ENCODE results near the gene MEOX1.

Gene MEOX1

GRCh38 chr17:43650471-43650870, 11.3 kb downstream of the MEOX1 start:
- H2BK120ac ChIP-seq (ENCODE audit: low read depth, low read length), result no peak overlapping the region
- H2BK15ac ChIP-seq (ENCODE audit: low read length), result no peak overlapping the region
- H3K23ac ChIP-seq (ENCODE audit: low read depth, low read length, poor library complexity), result no peak overlapping the region
- no peaks in the 10 kb centered on the region for H3K9me3 ChIP-seq (replicated peaks in 1 of 2; ENCODE audit: control insufficient read depth in 2 of 2, insufficient read depth in 1 of 2, low read depth in 1 of 2, low read length in 2 of 2)
- no peak overlapping the region for H2BK5ac ChIP-seq (ENCODE audit: low read length)
- no peak overlapping the region for H3K4ac ChIP-seq (ENCODE audit: low read length)
- no peak for DNase-seq (ENCODE audit: low spot score)
- H3K9ac ChIP-seq (ENCODE audit: low read depth, low read length, poor library complexity), result no peak overlapping the region
- H3K4me1 ChIP-seq (ENCODE audit: control insufficient read depth in 2 of 2, insufficient read depth in 1 of 2, low read depth in 1 of 2, low read length in 2 of 2), result peaks cover 0 to 2% of the 10 kb centered on the region in 2 donors
- no peak overlapping the region for H4K91ac ChIP-seq (ENCODE audit: low read depth, low read length, poor library complexity)
- no peak overlapping the region for H3K27ac ChIP-seq (replicated peaks; ENCODE audit: low read length)
- no peak overlapping the region for H3K14ac ChIP-seq (ENCODE audit: low read length)
- H3K36me3 ChIP-seq (replicated peaks in 1 of 2; ENCODE audit: control insufficient read depth in 2 of 2, insufficient read depth in 2 of 2, low read length in 2 of 2), result no peaks in the 10 kb centered on the region
- H2AFZ ChIP-seq (ENCODE audit: low read length), result no peak overlapping the region
- no peak overlapping the region for H3K18ac ChIP-seq (ENCODE audit: low read length)
- H2AK5ac ChIP-seq (ENCODE audit: low read depth, low read length), result no peak overlapping the region
- peaks cover 0 to 15% (median 11%) of the 10 kb centered on the region in 3 experiments for H3K27me3 ChIP-seq (ENCODE audit: control insufficient read depth in 3 of 3, insufficient read depth in 3 of 3, low read depth in 1 of 3, low read length in 3 of 3)
- H2BK12ac ChIP-seq (ENCODE audit: low read length), result no peak overlapping the region
- H3K79me1 ChIP-seq (ENCODE audit: low read depth, low read length), result no peaks in the 10 kb centered on the region
- no peak overlapping the region for H3K4me2 ChIP-seq (ENCODE audit: insufficient read depth, low read length, poor library complexity, severe bottlenecking)
- no CpG with 5 or more reads among the region's 8 CpGs for WGBS, 2 donors (ENCODE audit: extremely low coverage in 2 of 2, insufficient read length in 2 of 2, insufficient replicate concordance in 1 of 2)
- H3K4me3 ChIP-seq (ENCODE audit: low read length in 2 of 2), result no peak overlapping the region
- no peak overlapping the region for H4K8ac ChIP-seq (ENCODE audit: low read depth, low read length)

- no peak overlapping the region for H2AK5ac ChIP-seq (ENCODE audit: low read depth, low read length)
- no peak overlapping the region for H3K4ac ChIP-seq (ENCODE audit: low read length)
- H3K4me1 ChIP-seq (ENCODE audit: control insufficient read depth in 2 of 2, insufficient read depth in 1 of 2, low read depth in 1 of 2, low read length in 2 of 2), result peaks cover 0 to 2% of the 10 kb centered on the region in 2 donors
- WGBS, 2 donors (ENCODE audit: extremely low coverage in 2 of 2, insufficient read length in 2 of 2, insufficient replicate concordance in 1 of 2), result no CpG with 5 or more reads among the region's 7 CpGs
- H3K18ac ChIP-seq (ENCODE audit: low read length), result no peak overlapping the region
- H3K4me3 ChIP-seq (ENCODE audit: low read length in 2 of 2), result no peak overlapping the region
- no peak overlapping the region for H2BK5ac ChIP-seq (ENCODE audit: low read length)
- H2AFZ ChIP-seq (ENCODE audit: low read length), result no peak overlapping the region
- no peaks in the 10 kb centered on the region for H3K79me1 ChIP-seq (ENCODE audit: low read depth, low read length)
- H2BK120ac ChIP-seq (ENCODE audit: low read depth, low read length), result no peak overlapping the region
- H4K8ac ChIP-seq (ENCODE audit: low read depth, low read length), result no peak overlapping the region
- H3K23ac ChIP-seq (ENCODE audit: low read depth, low read length, poor library complexity), result no peak overlapping the region
- H3K4me2 ChIP-seq (ENCODE audit: insufficient read depth, low read length, poor library complexity, severe bottlenecking), result no peak overlapping the region
- DNase-seq (ENCODE audit: low spot score), result no peak
- H3K9ac ChIP-seq (ENCODE audit: low read depth, low read length, poor library complexity), result no peak overlapping the region
- no peaks in the 10 kb centered on the region for H3K9me3 ChIP-seq (replicated peaks in 1 of 2; ENCODE audit: control insufficient read depth in 2 of 2, insufficient read depth in 1 of 2, low read depth in 1 of 2, low read length in 2 of 2)
- H3K27me3 ChIP-seq (ENCODE audit: control insufficient read depth in 3 of 3, insufficient read depth in 3 of 3, low read depth in 1 of 3, low read length in 3 of 3), result peaks cover 0 to 15% (median 15%) of the 10 kb centered on the region in 3 experiments
- no peak overlapping the region for H2BK15ac ChIP-seq (ENCODE audit: low read length)
- H2BK12ac ChIP-seq (ENCODE audit: low read length), result no peak overlapping the region
- no peaks in the 10 kb centered on the region for H3K36me3 ChIP-seq (replicated peaks in 1 of 2; ENCODE audit: control insufficient read depth in 2 of 2, insufficient read depth in 2 of 2, low read length in 2 of 2)
- H4K91ac ChIP-seq (ENCODE audit: low read depth, low read length, poor library complexity), result no peak overlapping the region
- no peak overlapping the region for H3K14ac ChIP-seq (ENCODE audit: low read length)
- no peak overlapping the region for H3K27ac ChIP-seq (replicated peaks; ENCODE audit: low read length)
Observed at GRCh38 chr17:43648916-43649315, 12.8 kb downstream of the MEOX1 start.

- H3K23ac ChIP-seq (ENCODE audit: low read depth, low read length, poor library complexity), result peak overlapping the region; percentile 25
- H3K27ac ChIP-seq (replicated peaks; ENCODE audit: low read length), result no peak overlapping the region
- H2BK12ac ChIP-seq (ENCODE audit: low read length), result peak overlapping the region; percentile 63
- H3K14ac ChIP-seq (ENCODE audit: low read length), result no peak overlapping the region
- DNase-seq (ENCODE audit: low spot score), result no peak
- peaks cover 0 to 15% (median 9%) of the 10 kb centered on the region in 3 experiments for H3K27me3 ChIP-seq (ENCODE audit: control insufficient read depth in 3 of 3, insufficient read depth in 3 of 3, low read depth in 1 of 3, low read length in 3 of 3)
- H3K18ac ChIP-seq (ENCODE audit: low read length), result peak overlapping the region; percentile 53
- no CpG with 5 or more reads among the region's 72 CpGs for WGBS, 2 donors (ENCODE audit: extremely low coverage in 2 of 2, insufficient read length in 2 of 2, insufficient replicate concordance in 1 of 2)
- peak overlapping the region; percentile 45 for H3K9ac ChIP-seq (ENCODE audit: low read depth, low read length, poor library complexity)
- H2AK5ac ChIP-seq (ENCODE audit: low read depth, low read length), result peak overlapping the region; percentile 16
- peak overlapping the region; percentile 41 for H2BK15ac ChIP-seq (ENCODE audit: low read length)
- no peak overlapping the region for H2AFZ ChIP-seq (ENCODE audit: low read length)
- peak overlapping the region; percentile 71 for H3K4me2 ChIP-seq (ENCODE audit: insufficient read depth, low read length, poor library complexity, severe bottlenecking)
- no peaks in the 10 kb centered on the region for H3K79me1 ChIP-seq (ENCODE audit: low read depth, low read length)
- H3K4me1 ChIP-seq (ENCODE audit: control insufficient read depth in 2 of 2, insufficient read depth in 1 of 2, low read depth in 1 of 2, low read length in 2 of 2), result no peaks in the 10 kb centered on the region
- H3K4me3 ChIP-seq (ENCODE audit: low read length in 2 of 2), result peak overlapping the region in 1 of 2 donors; percentile 75
- H3K9me3 ChIP-seq (replicated peaks in 1 of 2; ENCODE audit: control insufficient read depth in 2 of 2, insufficient read depth in 1 of 2, low read depth in 1 of 2, low read length in 2 of 2), result no peaks in the 10 kb centered on the region
- no peak overlapping the region for H3K4ac ChIP-seq (ENCODE audit: low read length)
- H3K36me3 ChIP-seq (replicated peaks in 1 of 2; ENCODE audit: control insufficient read depth in 2 of 2, insufficient read depth in 2 of 2, low read length in 2 of 2), result no peaks in the 10 kb centered on the region
- no peak overlapping the region for H4K91ac ChIP-seq (ENCODE audit: low read depth, low read length, poor library complexity)
- H2BK120ac ChIP-seq (ENCODE audit: low read depth, low read length), result no peak overlapping the region
- H2BK5ac ChIP-seq (ENCODE audit: low read length), result peak overlapping the region; percentile 71
- no peak overlapping the region for H4K8ac ChIP-seq (ENCODE audit: low read depth, low read length)
Observed at GRCh38 chr17:43645765-43646481, 15.8 kb downstream of the MEOX1 start.

DNA sequence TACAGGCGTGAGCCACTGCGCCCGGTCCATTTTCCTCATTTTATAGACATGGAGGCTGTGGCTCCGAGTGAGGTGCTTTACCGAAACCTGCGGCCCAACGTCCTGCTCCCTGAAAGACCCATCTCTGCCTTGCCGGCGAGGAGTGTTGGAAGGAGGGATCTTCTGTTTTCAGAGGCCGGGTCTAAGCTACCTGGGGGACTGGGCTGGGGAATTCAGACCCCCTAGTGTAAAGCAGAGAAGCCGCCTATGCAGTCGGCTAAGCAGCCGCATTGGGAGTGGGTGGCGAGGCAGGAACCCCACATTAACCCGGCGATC, 16.3 kb downstream of the MEOX1 start:
- no CpG with 5 or more reads among the region's 16 CpGs for WGBS, 2 donors (ENCODE audit: extremely low coverage in 2 of 2, insufficient read length in 2 of 2, insufficient replicate concordance in 1 of 2)
- H3K4me1 ChIP-seq (ENCODE audit: control insufficient read depth in 2 of 2, insufficient read depth in 1 of 2, low read depth in 1 of 2, low read length in 2 of 2), result no peaks in the 10 kb centered on the region
- H3K4me2 ChIP-seq (ENCODE audit: insufficient read depth, low read length, poor library complexity, severe bottlenecking), result no peak overlapping the region
- peak overlapping the region; percentile 36 for H3K18ac ChIP-seq (ENCODE audit: low read length)
- H4K8ac ChIP-seq (ENCODE audit: low read depth, low read length), result peak overlapping the region; percentile 54
- H2BK15ac ChIP-seq (ENCODE audit: low read length), result peak overlapping the region; percentile 22
- no peak overlapping the region for H4K91ac ChIP-seq (ENCODE audit: low read depth, low read length, poor library complexity)
- DNase-seq (ENCODE audit: low spot score), result no peak
- no peak overlapping the region for H2AK5ac ChIP-seq (ENCODE audit: low read depth, low read length)
- peaks cover 0 to 15% (median 6%) of the 10 kb centered on the region in 3 experiments for H3K27me3 ChIP-seq (ENCODE audit: control insufficient read depth in 3 of 3, insufficient read depth in 3 of 3, low read depth in 1 of 3, low read length in 3 of 3)
- no peaks in the 10 kb centered on the region for H3K79me1 ChIP-seq (ENCODE audit: low read depth, low read length)
- no peak overlapping the region for H3K14ac ChIP-seq (ENCODE audit: low read length)
- no peak overlapping the region for H2AFZ ChIP-seq (ENCODE audit: low read length)
- H3K27ac ChIP-seq (replicated peaks; ENCODE audit: low read length), result no peak overlapping the region
- no peak overlapping the region for H3K4ac ChIP-seq (ENCODE audit: low read length)
- H2BK12ac ChIP-seq (ENCODE audit: low read length), result no peak overlapping the region
- H3K23ac ChIP-seq (ENCODE audit: low read depth, low read length, poor library complexity), result no peak overlapping the region
- H3K36me3 ChIP-seq (replicated peaks in 1 of 2; ENCODE audit: control insufficient read depth in 2 of 2, insufficient read depth in 2 of 2, low read length in 2 of 2), result no peaks in the 10 kb centered on the region
- H2BK120ac ChIP-seq (ENCODE audit: low read depth, low read length), result no peak overlapping the region
- no peak overlapping the region for H3K9ac ChIP-seq (ENCODE audit: low read depth, low read length, poor library complexity)
- H3K9me3 ChIP-seq (replicated peaks in 1 of 2; ENCODE audit: control insufficient read depth in 2 of 2, insufficient read depth in 1 of 2, low read depth in 1 of 2, low read length in 2 of 2), result no peaks in the 10 kb centered on the region
- no peak overlapping the region for H3K4me3 ChIP-seq (ENCODE audit: low read length in 2 of 2)
- H2BK5ac ChIP-seq (ENCODE audit: low read length), result peak overlapping the region; percentile 71

Data from neuronal stem cell (in vitro differentiated cells).